HCEC 1CT (cell line): ENCODE measurements around the gene IQSEC1.

ENCODE experiments used
- DNase-seq: peaks from one replicate; pipeline ENCODE4 v3.0.0-alpha.2; 2017

IQSEC1 gene

DNA sequence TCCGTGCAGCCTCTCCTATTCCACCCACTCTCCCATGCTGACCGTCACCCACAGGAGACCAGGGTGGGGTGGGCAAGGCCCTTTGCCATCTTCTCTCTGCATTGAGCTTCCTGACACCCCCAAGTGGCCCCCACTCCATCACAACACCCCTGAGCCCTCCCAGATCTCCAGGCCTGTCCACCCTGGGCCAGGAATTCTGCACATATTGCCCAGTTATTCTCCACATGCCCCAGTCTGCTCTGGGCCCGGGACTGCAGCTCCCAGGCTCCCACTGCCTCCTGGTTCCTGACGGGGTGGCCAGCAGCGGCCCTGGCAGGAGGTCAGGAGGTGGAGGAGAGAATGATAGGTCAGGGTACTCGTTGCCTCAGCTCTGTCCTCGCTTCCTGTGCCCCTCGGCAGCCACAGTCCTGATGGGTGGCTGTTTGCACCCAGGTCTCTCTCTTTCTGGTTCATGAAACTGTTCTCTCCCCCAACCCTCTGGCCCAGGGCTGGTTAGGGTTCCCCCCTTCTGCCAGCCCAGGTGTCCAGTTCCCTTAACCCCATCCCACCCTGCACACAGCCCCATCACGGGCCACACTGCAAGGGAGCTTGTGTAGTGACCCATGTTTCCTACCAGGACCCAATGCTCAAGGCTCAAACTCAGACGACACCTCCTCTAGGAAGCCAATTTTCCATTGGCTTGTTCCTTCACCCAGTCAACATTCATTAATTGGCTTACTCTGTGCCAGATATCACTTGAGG, 47.3 kb downstream of the IQSEC1 start:
- no peak for DNase-seq

GRCh38 chr3:13025090-13025489, 48.1 kb downstream of the IQSEC1 start:
- DNase-seq = peak; percentile 57

DNA sequence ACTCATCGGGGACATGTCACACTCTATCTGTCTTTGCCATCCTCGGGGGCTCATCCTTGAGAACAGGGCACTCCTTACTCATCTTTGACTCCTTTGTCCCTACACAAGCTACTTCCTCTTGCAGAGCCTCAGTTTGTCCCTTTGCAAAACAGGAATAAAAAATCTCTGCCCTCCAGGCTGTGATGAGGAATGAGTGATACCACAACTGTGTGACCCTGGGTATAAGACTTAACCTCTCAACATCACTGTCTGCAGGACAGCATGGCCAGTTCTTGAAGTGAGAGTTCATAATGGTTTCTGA, 48.5 kb downstream of the IQSEC1 start:
- no peak for DNase-seq

DNA sequence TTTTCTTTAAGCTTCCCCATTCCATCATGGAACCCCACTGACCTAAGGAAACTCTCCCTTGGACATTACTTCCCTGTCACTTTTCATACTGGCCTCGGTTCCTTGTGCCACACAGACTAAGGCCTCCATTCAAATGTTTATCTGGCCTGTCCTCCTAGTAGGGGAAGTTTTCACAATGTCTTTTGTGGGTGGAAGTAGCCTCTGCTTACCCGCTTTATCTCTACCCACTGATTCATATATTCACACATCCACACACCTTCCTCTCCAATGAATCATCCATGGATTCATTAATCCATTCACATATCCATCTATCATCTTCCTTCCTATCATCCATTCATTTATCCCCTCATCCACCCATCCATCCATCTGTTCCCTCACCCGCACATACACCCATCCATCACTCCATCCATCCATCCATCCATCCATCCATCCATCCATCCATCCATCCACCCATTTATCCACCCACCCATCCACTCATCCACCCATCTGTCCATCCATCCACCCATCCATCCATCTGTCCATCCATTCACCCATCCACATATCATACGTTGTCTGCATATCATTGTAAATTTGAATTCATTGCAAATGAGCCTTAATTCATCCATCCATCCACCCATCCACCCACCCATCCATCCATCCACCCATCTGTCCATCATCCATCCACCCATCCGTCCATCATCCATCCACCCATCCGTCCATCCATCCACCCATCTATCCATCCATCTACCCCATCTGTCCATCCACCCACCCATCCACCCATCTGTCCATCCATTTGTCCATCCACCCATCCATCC, 49.1 kb downstream of the IQSEC1 start:
- DNase-seq = no peak

DNA sequence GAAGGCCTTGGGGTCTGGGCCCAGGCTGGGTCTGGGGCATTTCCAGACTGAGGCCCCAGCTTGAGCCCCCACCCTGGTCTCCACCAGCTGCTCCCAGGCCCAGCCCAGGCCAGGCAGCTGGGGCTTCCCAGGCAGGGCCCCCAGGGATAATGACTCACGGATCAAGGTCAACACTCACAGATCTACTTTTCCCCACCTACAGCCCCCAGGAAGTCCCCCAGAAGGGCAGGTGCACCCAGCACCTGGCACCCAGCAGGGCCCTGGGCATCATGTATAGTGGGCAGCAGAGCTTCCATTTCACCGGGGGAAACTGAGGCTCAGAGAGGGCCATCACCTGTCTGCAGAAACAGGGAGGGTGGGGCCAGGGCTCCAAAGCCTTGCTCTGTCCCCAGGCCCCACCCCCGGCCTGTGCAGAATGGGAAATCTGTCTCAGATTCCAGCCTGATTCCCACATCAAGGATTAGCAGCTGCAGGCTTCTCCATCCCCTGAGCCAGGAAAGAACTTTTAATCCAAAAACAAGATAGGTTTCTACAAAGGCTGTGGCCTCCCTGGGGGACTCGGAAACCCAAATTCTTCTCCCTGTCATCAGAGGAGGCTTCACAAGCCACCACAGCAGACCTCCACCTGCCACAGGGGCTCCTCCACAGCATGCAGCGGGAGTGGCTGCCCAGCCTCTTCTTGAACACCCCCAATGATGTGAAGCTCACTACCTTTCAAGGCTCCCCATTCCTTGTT, 49.8 kb downstream of the IQSEC1 start:
- DNase-seq = no peak

- DNase-seq = peak; percentile 21
Observed at GRCh38 chr3:13022348-13023234, 50.6 kb downstream of the IQSEC1 start.

DNA sequence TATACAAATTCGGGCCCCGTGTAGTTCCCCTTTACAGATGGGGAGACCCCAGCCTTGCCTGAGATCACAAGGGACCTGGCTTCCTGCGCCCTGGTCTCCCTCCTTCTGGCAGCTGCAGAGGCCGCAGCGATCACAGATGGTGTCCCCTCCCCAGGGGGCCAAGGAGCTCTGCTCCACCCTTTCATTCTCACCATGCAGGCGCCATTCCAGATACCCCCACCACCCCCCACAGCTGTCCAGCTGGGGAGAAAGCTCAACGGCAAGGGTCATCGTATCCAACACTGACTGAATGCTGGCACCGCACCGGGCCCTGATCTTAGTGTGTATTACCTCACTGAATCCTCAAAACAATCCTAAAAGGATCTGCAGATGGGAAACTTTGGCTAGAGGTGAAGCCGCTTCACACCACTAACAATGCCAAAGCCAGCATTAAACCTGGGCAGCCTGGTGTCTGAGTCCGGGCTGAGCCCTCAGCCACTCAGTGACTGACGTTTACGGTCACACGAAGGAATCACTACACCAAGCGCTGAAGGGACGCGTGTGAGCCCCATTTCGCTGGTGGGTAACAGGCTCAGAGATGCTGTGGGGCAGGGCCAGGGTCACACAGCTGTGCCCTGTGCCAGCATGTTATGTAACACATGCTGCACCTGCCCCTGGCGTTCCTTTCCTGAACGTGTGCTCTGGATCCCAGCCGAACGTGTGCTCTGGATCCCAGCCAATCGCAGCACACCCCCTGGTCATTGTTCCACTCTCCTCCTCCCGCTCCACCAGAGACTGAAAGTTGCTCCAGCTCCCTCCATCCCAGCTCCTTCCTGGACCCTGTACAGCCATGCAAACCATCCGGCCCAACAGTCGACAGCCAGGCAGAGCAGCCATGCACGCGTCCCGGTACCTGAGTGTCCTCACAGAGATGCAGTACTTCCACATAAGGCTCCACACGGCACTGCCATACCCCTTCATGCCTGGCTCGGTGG, 51.8 kb downstream of the IQSEC1 start:
- DNase-seq = no peak

DNA sequence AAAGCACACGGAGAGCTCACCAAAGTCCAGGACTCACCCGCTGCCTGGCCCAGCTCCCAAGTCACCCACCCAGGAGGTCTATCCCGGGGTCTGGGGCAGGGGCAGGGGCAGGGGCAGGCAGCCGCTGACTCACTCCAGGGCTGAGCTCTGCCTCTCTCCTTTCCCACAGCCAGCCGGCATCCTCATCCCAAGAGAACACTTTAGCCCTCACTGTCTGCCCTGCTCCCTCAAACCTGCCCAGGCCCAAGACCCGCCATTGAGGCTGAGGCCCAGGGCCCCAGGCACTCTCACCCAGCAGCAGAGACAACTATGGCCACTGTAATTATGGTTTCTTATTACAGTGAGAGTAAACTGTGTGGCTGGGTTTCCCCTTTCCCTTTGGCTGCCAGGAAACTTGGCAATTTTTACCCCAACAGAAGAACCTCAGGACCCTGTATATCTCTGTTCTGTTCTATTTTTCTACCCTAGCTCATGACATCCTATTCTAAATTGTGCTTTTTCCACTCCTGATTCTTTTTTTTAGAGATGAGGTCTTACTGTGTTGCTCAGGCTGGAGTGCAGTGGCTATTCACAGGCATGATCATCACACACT, 53.0 kb downstream of the IQSEC1 start:
- DNase-seq = no peak

DNA sequence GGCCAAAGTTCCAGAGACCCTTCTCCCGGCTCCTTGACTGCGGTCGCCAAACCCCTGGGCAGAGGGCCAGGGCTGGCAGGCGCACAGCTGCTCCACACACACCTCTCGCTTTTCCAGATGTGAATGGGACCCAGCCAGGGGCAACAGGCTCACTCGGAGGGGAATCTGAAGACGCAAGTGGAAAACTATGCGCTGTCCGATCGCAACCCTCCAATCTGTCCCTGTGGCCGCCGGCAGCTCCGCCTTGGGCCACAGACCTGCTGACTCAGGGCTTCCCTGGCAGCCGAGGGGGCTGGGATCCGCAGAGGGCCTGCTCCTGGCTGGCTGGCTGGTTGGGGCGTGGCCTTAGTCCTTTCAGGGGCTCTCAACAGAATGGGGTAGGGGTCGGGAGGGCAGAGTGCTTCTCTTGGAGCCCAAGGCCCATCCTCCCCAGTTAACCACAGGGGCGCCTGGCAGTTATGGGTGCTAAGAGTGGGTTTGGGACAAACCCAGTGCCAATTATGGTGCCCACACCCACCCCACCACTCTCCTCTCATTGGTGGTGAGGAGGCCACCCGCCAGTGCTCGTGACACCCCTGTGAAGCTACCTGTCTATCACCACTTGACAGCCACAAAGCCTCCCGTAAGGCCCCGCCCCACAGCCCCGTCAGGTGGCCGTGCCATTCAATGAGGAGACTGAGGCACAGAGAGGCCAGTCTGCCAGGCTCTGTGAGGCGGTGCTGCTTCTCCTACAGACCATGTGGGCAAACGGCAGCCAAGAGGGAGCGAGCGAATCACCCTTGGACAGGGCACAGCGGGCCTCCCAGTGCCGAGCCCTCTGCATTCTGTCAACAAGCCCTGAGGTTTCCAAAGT, 53.8 kb downstream of the IQSEC1 start:
- DNase-seq = peak; percentile 19

DNA sequence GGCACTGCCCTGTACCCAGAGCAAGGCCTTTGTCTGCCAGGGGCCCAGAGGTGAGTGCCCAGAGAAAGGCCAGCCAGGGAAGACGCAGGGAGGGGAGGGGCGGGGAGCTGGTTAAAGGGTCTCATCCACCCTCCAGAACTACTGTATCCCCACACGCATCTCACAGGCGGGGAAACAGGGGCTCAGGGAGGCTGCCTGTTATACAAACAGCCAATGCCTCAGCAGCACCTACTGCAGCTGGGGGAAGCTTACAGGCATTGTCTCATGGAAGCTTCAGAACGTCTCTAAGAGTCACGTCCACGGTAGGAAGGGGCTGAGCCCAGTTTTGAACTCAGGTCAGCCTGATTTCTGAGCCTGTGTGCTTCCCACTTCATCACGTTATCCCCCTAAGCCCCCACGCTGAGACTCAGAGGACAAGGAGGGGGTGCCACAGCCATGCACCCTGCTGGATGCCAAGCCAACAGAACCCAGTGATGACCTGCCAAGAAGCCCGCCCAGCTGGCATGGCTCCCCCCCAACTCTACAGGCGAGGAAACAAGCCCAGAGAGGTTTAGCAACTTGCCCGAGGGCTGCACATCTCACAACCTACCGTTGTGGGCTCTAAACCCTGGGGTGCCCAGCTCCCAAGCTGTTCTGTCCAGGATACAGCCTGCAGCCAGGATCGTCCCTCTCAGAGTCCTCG, 54.5 kb downstream of the IQSEC1 start:
- no peak for DNase-seq

DNA sequence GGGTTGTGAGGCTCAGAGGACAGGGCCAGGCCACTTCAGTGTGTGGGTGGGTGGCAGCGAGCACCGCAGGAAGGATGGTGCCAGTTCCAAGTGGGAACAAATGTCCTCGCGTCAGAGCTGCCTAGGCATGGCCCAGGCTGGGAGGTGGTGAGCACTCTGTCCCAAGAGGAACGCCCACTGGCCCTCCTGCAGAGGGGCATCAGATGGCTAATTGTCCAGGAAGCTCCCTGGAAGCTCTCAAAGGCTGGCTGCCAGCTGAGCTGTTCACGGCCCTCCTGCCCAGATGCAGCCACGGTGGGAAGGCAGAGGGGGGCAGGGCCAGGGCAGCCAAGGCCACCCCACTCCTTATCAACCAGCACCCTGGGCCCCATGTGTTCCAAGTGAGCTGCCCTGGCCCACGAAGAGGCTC, 55.2 kb downstream of the IQSEC1 start:
- no peak for DNase-seq

- no peak for DNase-seq
Observed at GRCh38 chr3:13017361-13018042, 55.7 kb downstream of the IQSEC1 start.

DNA sequence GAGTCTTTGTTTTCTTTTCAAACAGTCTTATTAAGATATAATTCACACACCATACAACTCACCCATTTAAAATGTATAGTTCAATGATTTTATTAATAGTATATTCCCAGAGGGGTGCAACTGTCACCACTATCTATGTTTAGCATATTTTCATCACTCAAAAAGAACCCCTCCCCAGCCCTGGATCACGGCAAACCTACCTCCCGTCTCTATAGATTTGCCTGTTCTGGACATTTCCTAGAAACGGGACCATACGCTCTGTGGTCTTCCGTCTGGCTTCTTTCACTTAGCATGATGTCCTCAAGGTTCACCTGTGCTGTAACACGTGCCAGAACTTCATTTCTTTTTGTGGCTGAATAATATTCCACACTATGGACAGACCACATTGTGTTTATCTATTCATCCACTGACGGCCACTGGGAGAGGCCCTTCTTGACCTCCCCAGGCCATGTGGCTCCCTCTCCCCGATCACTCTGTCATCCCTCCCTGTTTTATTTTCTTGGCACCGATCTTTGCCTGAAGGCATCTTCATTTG, 56.4 kb downstream of the IQSEC1 start:
- no peak for DNase-seq

DNA sequence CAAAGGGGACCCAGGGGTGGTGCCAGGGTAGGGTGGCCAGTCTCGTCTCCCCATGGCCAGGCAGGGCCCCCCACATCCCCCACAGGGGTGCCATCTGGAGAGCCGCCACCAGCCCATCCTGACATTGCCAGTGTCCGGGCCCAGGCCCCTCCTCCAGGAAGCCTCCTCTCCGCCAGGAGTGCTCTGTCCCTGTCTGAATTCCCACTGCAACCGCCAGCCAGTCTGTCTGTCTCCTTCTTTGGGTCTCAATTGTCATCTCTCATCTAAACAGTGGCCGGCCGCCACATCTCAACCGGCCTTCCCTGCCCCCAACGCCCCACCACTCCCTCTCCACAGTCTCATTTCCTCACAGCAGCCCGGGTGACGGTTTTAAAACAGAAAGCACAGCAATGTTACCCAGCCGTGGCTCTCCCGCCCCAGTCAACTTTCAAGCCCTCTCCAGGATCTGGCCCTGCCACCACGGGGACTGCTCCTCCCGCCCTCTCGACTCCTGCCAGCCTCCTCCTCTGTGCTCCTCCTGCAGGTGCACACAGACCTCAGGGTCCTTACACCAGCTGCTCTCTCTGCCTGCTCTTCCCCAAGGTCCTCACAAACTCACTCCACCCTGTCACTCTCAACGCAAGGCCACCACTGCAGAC, 57.0 kb downstream of the IQSEC1 start:
- no peak for DNase-seq

DNA sequence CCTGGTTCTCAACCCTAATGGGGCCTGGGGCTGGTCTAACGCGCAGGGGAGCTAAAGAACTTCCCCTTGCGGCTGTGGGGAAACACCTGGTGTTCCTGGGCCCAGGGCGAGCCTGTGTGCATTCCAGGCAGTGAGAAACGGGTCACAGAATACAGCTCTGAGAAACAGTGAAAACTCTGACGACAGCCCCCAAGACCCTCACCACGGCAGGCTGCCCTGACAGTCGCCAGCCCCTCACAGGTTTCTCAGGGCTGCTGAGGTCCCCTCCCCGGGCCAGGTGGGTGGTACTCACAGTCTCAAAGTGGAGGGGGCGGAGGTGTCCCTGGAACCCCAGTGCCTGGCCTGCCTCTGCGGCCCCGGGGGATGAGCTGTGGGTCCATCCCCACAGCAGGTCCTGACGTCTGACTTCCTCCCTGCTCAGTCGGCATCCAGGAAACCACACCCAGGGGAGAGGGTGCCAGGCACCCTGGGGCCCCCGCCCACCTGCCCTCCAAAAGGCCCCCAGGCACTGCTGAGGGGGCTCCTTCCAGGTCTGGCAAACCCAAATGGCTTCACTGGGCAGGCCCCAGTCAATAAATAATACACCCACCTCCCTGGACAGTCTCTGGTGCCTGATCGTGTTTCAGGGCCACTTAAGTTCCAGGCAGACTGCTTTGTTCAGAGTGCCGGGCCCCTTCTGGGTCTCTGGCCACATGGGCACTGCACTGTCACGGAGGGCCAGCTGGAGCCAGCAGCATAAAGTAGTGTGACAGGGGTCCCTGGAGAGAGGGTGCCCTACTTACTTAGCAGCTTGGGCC, 57.7 kb downstream of the IQSEC1 start:
- DNase-seq = no peak

DNA sequence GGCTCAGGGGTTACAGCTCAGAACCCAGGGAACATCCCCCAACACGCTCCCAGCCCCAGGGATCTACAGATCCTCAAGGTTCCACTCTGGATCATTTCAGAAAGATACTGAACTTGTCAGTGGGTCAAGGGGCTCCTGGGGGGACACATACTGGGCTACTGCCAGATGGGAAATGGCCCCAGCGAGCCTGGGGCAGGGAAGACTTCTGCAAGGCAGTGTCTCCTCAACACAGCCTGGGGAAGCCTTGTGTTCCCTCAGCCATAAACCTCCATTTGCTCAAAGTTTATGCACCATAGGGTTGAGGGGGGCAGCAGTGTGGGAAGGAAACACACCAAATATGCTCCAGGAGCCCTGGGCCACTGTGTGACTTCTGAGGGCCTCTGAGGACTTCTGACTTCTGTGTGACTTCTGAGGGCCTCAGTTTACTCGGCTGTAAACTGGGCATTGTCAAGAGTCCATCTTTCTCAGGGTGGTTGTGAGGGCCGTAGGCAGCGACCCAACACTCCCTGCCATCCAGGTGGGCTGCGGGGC, 58.4 kb downstream of the IQSEC1 start:
- no peak for DNase-seq
